ENCODE data around the gene TSNAXIP1. TPM values are rescaled to one million over a fixed set of nuclear protein-coding genes. Genes with fewer than 3 reads are reported as not detected.

The TSNAXIP1 gene
- polyA plus RNA-seq, 1 donor (not counting 4 experiments of a cell fraction or from before 2014, with no cell fraction given), result 0.54 TPM

GRCh38 chr16:67853670-67854069 lies 47.0 kb downstream of the TSNAXIP1 start:
- Histone ChIP-seq H3K79me2 (ENCODE audit: control insufficient read depth, insufficient read depth, low read length) (peaks cover 91% of the 10 kb centered on the region), H3K27me3 (ENCODE audit: control insufficient read depth, extremely low read depth, insufficient read depth, low read length) (no peaks in the 10 kb centered on the region), H3K4me3 (ENCODE audit: control insufficient read depth in 2 of 3, extremely low read depth in 1 of 3, insufficient read depth in 2 of 3, low read depth in 1 of 3, low read length in 3 of 3) (no peak overlapping the region), H4K20me1 (ENCODE audit: control insufficient read depth, extremely low read depth, insufficient read depth, low read length) (peaks cover 27% of the 10 kb centered on the region), H3K9ac (ENCODE audit: control insufficient read depth, extremely low read depth, insufficient read depth, low read length) (no peak overlapping the region), H3K9me1 (ENCODE audit: control insufficient read depth, extremely low read depth, insufficient read depth, low read length) (peaks cover 7% of the 10 kb centered on the region), H3K4me1 (ENCODE audit: control insufficient read depth, extremely low read depth, insufficient read depth, low read length) (peaks cover 21% of the 10 kb centered on the region), H3K9me3 (ENCODE audit: control insufficient read depth, low read depth, low read length) (no peaks in the 10 kb centered on the region), H3K27ac (ENCODE audit: control insufficient read depth, insufficient read depth, low read length) (no peak overlapping the region), H3K36me3 (ENCODE audit: control insufficient read depth in 2 of 2, extremely low read depth in 1 of 2, insufficient read depth in 2 of 2, low read length in 2 of 2) (peaks cover 0 to 22% of the 10 kb centered on the region in 2 experiments), H3K4me2 (ENCODE audit: control insufficient read depth, extremely low read depth, insufficient read depth, low read depth, low read length) (no peak overlapping the region), H2AFZ (ENCODE audit: control insufficient read depth, low read length) (no peak overlapping the region)
- TF ChIP-seq CTCF (optimal IDR thresholded peaks at IDR 0.05 in 1 of 3, IDR thresholded peaks at IDR 0.05 in 1 of 3, conservative IDR thresholded peaks at IDR 0.05 in 1 of 3; ENCODE audit: extremely low read depth in 1 of 3, insufficient read depth in 2 of 3, low read length in 3 of 3), result no peak
- TF ChIP-seq EZH2 (IDR thresholded peaks at IDR 0.05; ENCODE audit: low read length), result no peak
- FAIRE-seq (no peak), DNase-seq (ENCODE audit: low read depth, low spot score) (no peak)
- dilution Hi-C loops (cut with MboI; ENCODE audit: extremely low pct_ligation_motif_present, low sequenced_read_pairs), result no loop called here

- H3K4me1 ChIP-seq (ENCODE audit: control insufficient read depth, extremely low read depth, insufficient read depth, low read length), result peaks cover 25% of the 10 kb centered on the region
- H3K4me2 ChIP-seq (ENCODE audit: control insufficient read depth, extremely low read depth, insufficient read depth, low read depth, low read length), result no peak overlapping the region
- H3K4me3 ChIP-seq (ENCODE audit: control insufficient read depth in 2 of 3, extremely low read depth in 1 of 3, insufficient read depth in 2 of 3, low read depth in 1 of 3, low read length in 3 of 3), result no peak overlapping the region
- DNase-seq (ENCODE audit: low read depth, low spot score), result no peak
- H3K9ac ChIP-seq (ENCODE audit: control insufficient read depth, extremely low read depth, insufficient read depth, low read length), result no peak overlapping the region
- no peaks in the 10 kb centered on the region for H3K27me3 ChIP-seq (ENCODE audit: control insufficient read depth, extremely low read depth, insufficient read depth, low read length)
- FAIRE-seq, result no peak
- no peak overlapping the region for H2AFZ ChIP-seq (ENCODE audit: control insufficient read depth, low read length)
- peaks cover 92% of the 10 kb centered on the region for H3K79me2 ChIP-seq (ENCODE audit: control insufficient read depth, insufficient read depth, low read length)
- TF ChIP-seq EZH2 (IDR thresholded peaks at IDR 0.05; ENCODE audit: low read length), result no peak
- no peak for TF ChIP-seq CTCF (optimal IDR thresholded peaks at IDR 0.05 in 1 of 3, IDR thresholded peaks at IDR 0.05 in 1 of 3, conservative IDR thresholded peaks at IDR 0.05 in 1 of 3; ENCODE audit: extremely low read depth in 1 of 3, insufficient read depth in 2 of 3, low read length in 3 of 3)
- dilution Hi-C loops (cut with MboI; ENCODE audit: extremely low pct_ligation_motif_present, low sequenced_read_pairs), result no loop called here
- peaks cover 5% of the 10 kb centered on the region for H3K9me1 ChIP-seq (ENCODE audit: control insufficient read depth, extremely low read depth, insufficient read depth, low read length)
- peaks cover 5 to 25% of the 10 kb centered on the region in 2 experiments for H3K36me3 ChIP-seq (ENCODE audit: control insufficient read depth in 2 of 2, extremely low read depth in 1 of 2, insufficient read depth in 2 of 2, low read length in 2 of 2)
- no peaks in the 10 kb centered on the region for H3K9me3 ChIP-seq (ENCODE audit: control insufficient read depth, low read depth, low read length)
- peaks cover 27% of the 10 kb centered on the region for H4K20me1 ChIP-seq (ENCODE audit: control insufficient read depth, extremely low read depth, insufficient read depth, low read length)
- peak overlapping the region; percentile 48 for H3K27ac ChIP-seq (ENCODE audit: control insufficient read depth, insufficient read depth, low read length)
Observed at GRCh38 chr16:67855789-67856188, 49.1 kb downstream of the TSNAXIP1 start.
